Astrocyte (in vitro differentiated cells and primary cell): ENCODE measurements around the gene ADCY2.

Source experiments
- CTCF ChIP-seq: IDR thresholded peaks from 2 replicates; pipeline ENCODE4 v1.5.1; 2011; ENCODE audit warnings: low read depth, mild to moderate bottlenecking, inconsistent platforms, low read length, moderate library complexity; ENCODE audit not compliant: insufficient read depth
- EZH2 ChIP-seq: IDR thresholded peaks from 2 replicates; pipeline ENCODE4 v1.6.1; 2012; ENCODE audit warnings: mild to moderate bottlenecking, low read length, inconsistent platforms; ENCODE audit not compliant: insufficient read depth

- TF ChIP-seq CTCF (no peak), EZH2 (no peak)
Observed at GRCh38 chr5:7872517-7873130, 476.7 kb downstream of the ADCY2 start.
